HCT116 (cell line): ENCODE data around the gene SNAP47. TPM values are rescaled to one million over a fixed set of nuclear protein-coding genes. Genes with fewer than 3 reads are reported as not detected.

ENCODE experiments used
- ATAC-seq: fragments of 200-7000 bp; cut with Tn5 transposase; 2 replicates; pipeline ENCODE4 v1.9.1; 2020; ENCODE audit warnings: mild to moderate bottlenecking, moderate library complexity
- BruUV-seq: library from RNA; stranded (reverse); fragments of 400-500 nt; replicated peaks from 2 replicates; lab custom pipeline; 2021; lab: Mats Ljungman, UMichigan
- CTCF ChIA-PET: fragments of 300-600 bp; sonication (Branson Sonifier 250); formaldehyde crosslinking; loops from one replicate; lab custom pipeline; 2021; ENCODE audit warnings: antibody characterized with exemption; lab: Charles Lee
- POLR2A ChIA-PET: fragments of 300-600, 350-600 bp; sonication (Branson Sonifier 250); formaldehyde crosslinking; loops from one replicate; lab custom pipeline; 2021; ENCODE audit warnings: antibody characterized with exemption; lab: Charles Lee
- RAD21 ChIA-PET, 2 experiments: fragments of 300-600 bp; sonication (Branson Sonifier 250); formaldehyde crosslinking; loops; one replicate each; lab custom pipeline; 2023; ENCODE audit warnings: low total read pairs in 2 of 2; ENCODE audit not compliant: uncharacterized antibody in 2 of 2, unreplicated experiment in 2 of 2, low non-redundant PET in 1 of 2; lab: Charles Lee
- DNase-seq: peaks from one replicate; pipeline ENCODE4 v3.0.0-alpha.2; 2010; ENCODE audit warnings: low read depth, low spot score
- H2AFZ ChIP-seq: fragments of 200-600 bp; shearing (Covaris generic), sonication (generic); 2 replicates; pipeline ENCODE4 v1.6.1; 2017; ENCODE audit warnings: low read depth, mixed run types, mixed read lengths, antibody characterized with exemption, low read length; ENCODE audit not compliant: poor library complexity, severe bottlenecking
- H3K27ac ChIP-seq: 2 replicates; pipeline ENCODE4 v1.5.1; 2012; ENCODE audit warnings: low read depth, low read length
- H3K27me3 ChIP-seq: fragments of 200-600 bp; sonication (generic); 2 replicates; pipeline ENCODE4 v1.6.1; 2016; ENCODE audit warnings: mixed run types, low read length, mixed read lengths; ENCODE audit not compliant: insufficient read depth
- H3K36me3 ChIP-seq, 2 experiments: fragments of 200-500 bp in 1 of 2; fragments of 200-600 bp in 1 of 2; sonication (Bioruptor generic) in 1 of 2; sonication (generic) in 1 of 2; 2 replicates each; pipeline versions ENCODE4 v1.5.1 to v1.6.1; 2014 to 2016; ENCODE audit warnings: low read length in 2 of 2, inconsistent platforms in 1 of 2, mixed read lengths in 1 of 2, mixed run types in 1 of 2; ENCODE audit not compliant: insufficient read depth in 2 of 2, control insufficient read depth in 1 of 2
- H3K4me1 ChIP-seq, 2 experiments: fragments of 200-600 bp in 1 of 2; sonication (generic) in 1 of 2; 2 replicates each; pipeline versions ENCODE4 v1.5.1 to v1.6.1; 2012 to 2017; ENCODE audit warnings: low read length in 2 of 2, inconsistent platforms in 1 of 2, mild to moderate bottlenecking in 1 of 2, mixed read lengths in 1 of 2, mixed run types in 1 of 2, moderate library complexity in 1 of 2; ENCODE audit not compliant: insufficient read depth in 2 of 2, control insufficient read depth in 1 of 2
- H3K4me2 ChIP-seq: fragments of 200-600 bp; sonication (generic); 2 replicates; pipeline ENCODE4 v1.6.1; 2017; ENCODE audit warnings: mixed run types, low read length, mixed read lengths
- H3K4me3 ChIP-seq, 2 experiments: fragments of 200-600 bp in 1 of 2; sonication (generic) in 1 of 2; replicated peaks in 1 of 2; 2 replicates each; pipeline ENCODE4 v1.5.1; 2011 to 2016; ENCODE audit warnings: low read length in 2 of 2, control low read depth in 1 of 2, low read depth in 1 of 2, mild to moderate bottlenecking in 1 of 2, mixed read lengths in 1 of 2, mixed run types in 1 of 2
- H3K79me2 ChIP-seq: fragments of 200-600 bp; sonication (generic); 2 replicates; pipeline ENCODE4 v1.6.1; 2017; ENCODE audit warnings: mild to moderate bottlenecking, mixed run types, low read length, moderate library complexity, mixed read lengths; ENCODE audit not compliant: insufficient read depth
- H3K9ac ChIP-seq: fragments of 200-600 bp; sonication (generic); 2 replicates; pipeline ENCODE4 v1.6.1; 2016; ENCODE audit warnings: low read length, mixed read lengths
- H3K9me2 ChIP-seq: fragments of 200-600 bp; sonication (generic), shearing (Covaris generic); 2 replicates; pipeline ENCODE4 v1.6.1; 2017; ENCODE audit warnings: mixed run types, mild to moderate bottlenecking, moderate library complexity; ENCODE audit not compliant: insufficient read depth
- H3K9me3 ChIP-seq, 2 experiments: fragments of 200-500 bp in 1 of 2; fragments of 200-600 bp in 1 of 2; sonication (Bioruptor generic) in 1 of 2; sonication (generic) in 1 of 2; 2 replicates each; pipeline ENCODE4 v1.6.1; 2014 to 2017; ENCODE audit warnings: low read length in 2 of 2, mixed read lengths in 2 of 2, inconsistent platforms in 1 of 2, low read depth in 1 of 2, mild to moderate bottlenecking in 1 of 2, mixed run types in 1 of 2, moderate library complexity in 1 of 2; ENCODE audit not compliant: control insufficient read depth in 1 of 2, insufficient read depth in 1 of 2
- H4K20me1 ChIP-seq: fragments of 200-600 bp; sonication (generic), shearing (Covaris generic); 2 replicates; pipeline ENCODE4 v1.6.1; 2017; ENCODE audit warnings: mixed run types, mild to moderate bottlenecking, moderate library complexity; ENCODE audit not compliant: insufficient read depth
- ATF3 ChIP-seq: IDR thresholded peaks from 2 replicates; pipeline ENCODE4 v1.6.1; 2012
- CBX3 ChIP-seq: IDR thresholded peaks from 2 replicates; pipeline ENCODE4 v1.6.1; 2012; ENCODE audit warnings: low read depth
- CEBPB ChIP-seq: IDR thresholded peaks from 2 replicates; pipeline ENCODE4 v1.6.1; 2012; ENCODE audit warnings: low read depth
- CTCF ChIP-seq, 3 experiments: fragments of 200-600 bp in 1 of 3; sonication (generic) in 1 of 3; IDR thresholded peaks in 2 of 3; conservative IDR thresholded peaks in 1 of 3; 2 replicates each; pipeline ENCODE4 v1.5.1; 2012 to 2017; ENCODE audit warnings: low read depth in 2 of 3, low read length in 2 of 3, antibody characterized with exemption in 1 of 3, borderline replicate concordance in 1 of 3, control low read depth in 1 of 3, mild to moderate bottlenecking in 1 of 3, mixed read lengths in 1 of 3, mixed run types in 1 of 3, moderate library complexity in 1 of 3; ENCODE audit not compliant: insufficient read depth in 1 of 3
- EGR1 ChIP-seq: IDR thresholded peaks from 2 replicates; pipeline ENCODE4 v1.6.1; 2012; ENCODE audit warnings: low read depth
- ELF1 ChIP-seq: IDR thresholded peaks from 2 replicates; pipeline ENCODE4 v1.6.1; 2012; ENCODE audit warnings: low read depth, borderline replicate concordance
- EZH2phosphoT487 ChIP-seq: fragments of 200-600 bp; IDR thresholded peaks from 2 replicates; pipeline ENCODE4 v1.6.1; 2018; ENCODE audit warnings: antibody characterized with exemption, borderline replicate concordance
- MAX ChIP-seq: IDR thresholded peaks from 2 replicates; pipeline ENCODE4 v1.6.1; 2012
- POLR2A ChIP-seq: IDR thresholded peaks from 2 replicates; pipeline ENCODE4 v1.7.0; 2011; ENCODE audit warnings: borderline replicate concordance; ENCODE audit not compliant: insufficient read depth, insufficient read length; ENCODE audit errors: extremely low read depth
- POLR2AphosphoS5 ChIP-seq: IDR thresholded peaks from 2 replicates; pipeline ENCODE4 v1.6.1; 2011; ENCODE audit warnings: mild to moderate bottlenecking, low read depth, low read length, moderate library complexity
- RAD21 ChIP-seq: IDR thresholded peaks from 2 replicates; pipeline ENCODE4 v1.6.1; 2012; ENCODE audit warnings: low read depth, mild to moderate bottlenecking
- REST ChIP-seq: IDR thresholded peaks from 2 replicates; pipeline ENCODE4 v1.6.1; 2012; ENCODE audit warnings: low read depth
- SIN3A ChIP-seq: IDR thresholded peaks from 2 replicates; pipeline ENCODE4 v1.6.1; 2012; ENCODE audit warnings: low read depth
- SRF ChIP-seq: IDR thresholded peaks from 2 replicates; pipeline ENCODE4 v1.6.1; 2012; ENCODE audit warnings: low read depth
- TCF7L2 ChIP-seq: IDR thresholded peaks from 2 replicates; pipeline ENCODE4 v1.7.0; 2011; ENCODE audit warnings: borderline replicate concordance, inconsistent platforms; ENCODE audit not compliant: insufficient read depth, insufficient read length; ENCODE audit errors: extremely low read depth
- YY1 ChIP-seq: IDR thresholded peaks from 2 replicates; pipeline ENCODE4 v1.6.1; 2011; ENCODE audit warnings: low read length, low read depth, moderate library complexity, mild to moderate bottlenecking; ENCODE audit not compliant: insufficient replicate concordance; ENCODE audit errors: extremely low read depth
- ZFX ChIP-seq: fragments of 450-650 bp; IDR thresholded peaks from 2 replicates; pipeline ENCODE4 v1.6.1; 2017
- ZNF274 ChIP-seq: fragments of 200-500 bp; sonication (Bioruptor generic); IDR thresholded peaks from 2 replicates; pipeline ENCODE4 v1.6.1; 2014; ENCODE audit warnings: mild to moderate bottlenecking, low read depth, low read length, inconsistent platforms
- intact Hi-C: fragments of 100-400 bp; cut with micrococcal nuclease; formaldehyde crosslinking; loops from 2 replicates; pipeline ENCODE4 v1.10.0; 2022
- total RNA-seq: library from RNA; stranded (reverse); gene quantifications from one replicate; pipeline ENCODE4 v1.2.1, GENCODE V29; 2021; ENCODE audit not compliant: unreplicated experiment

Gene SNAP47
- total RNA-seq, 1 experiment from 2014 or later: 37.9 TPM

GRCh38 chr1:227769936-227770494 is 34.8 kb downstream of the SNAP47 start:
- CTCF ChIA-PET: no interaction called here

More at GRCh38 chr1:227769936-227770494, 34.8 kb downstream of the SNAP47 start:
- 0 out of 2 replicates have a peak, but pooled peaks cover 3% of the 10 kb centered on the region for H3K79me2 ChIP-seq
- H4K20me1 ChIP-seq: no peaks in the 10 kb centered on the region
- H3K4me1 ChIP-seq: no peaks in the 10 kb centered on the region
- ATAC-seq: no peak
- no peak overlapping the region for H3K27ac ChIP-seq
- no peak overlapping the region for H3K9ac ChIP-seq
- BruUV-seq: no TSS peak
- intact Hi-C loops: loop anchor here (10.0 kb wide), 1 partner anchor 305 kb away; no protein-coding TSS in a partner anchor
- H3K9me2 ChIP-seq: no peaks in the 10 kb centered on the region
- RAD21 ChIA-PET: no interaction called here
- peaks cover 11 to 17% of the 10 kb centered on the region in 2 experiments; a peak in 3 of 4 replicates for H3K36me3 ChIP-seq
- H3K9me3 ChIP-seq: no peaks in the 10 kb centered on the region
- no peak overlapping the region for H3K4me2 ChIP-seq
- no peak overlapping the region for H2AFZ ChIP-seq
- no peak for DNase-seq
- POLR2A ChIA-PET: no interaction called here
- H3K27me3 ChIP-seq: no peaks in the 10 kb centered on the region
- no peak overlapping the region for H3K4me3 ChIP-seq
- TF ChIP-seq ZNF274 (no peak), SRF (no peak), ELF1 (no peak), ATF3 (no peak), REST (no peak), CBX3 (no peak), POLR2A (no peak), EZH2phosphoT487 (no peak), MAX (no peak), CEBPB (no peak), YY1 (no peak), EGR1 (no peak), ZFX (no peak), SIN3A (no peak), CTCF (IDR thresholded peaks at IDR 0.05 in 2 of 3, conservative IDR thresholded peaks at IDR 0.05 in 1 of 3; ENCODE audit: borderline replicate concordance in 1 of 3, insufficient read depth in 1 of 3, low read depth in 2 of 3, low read length in 2 of 3) (no peak), TCF7L2 (no peak), RAD21 (no peak), POLR2AphosphoS5 (no peak)
